Mucosa of stomach (tissue), 1 donor: ENCODE results near the gene ANP32E.

ENCODE experiments used
- H3K27me3 ChIP-seq: one replicate; pipeline ENCODE4 v1.7.0; 2013; ENCODE audit warnings: mild to moderate bottlenecking, low read length; ENCODE audit not compliant: control insufficient read depth, insufficient read depth
- H3K36me3 ChIP-seq: one replicate; pipeline ENCODE4 v1.7.0; 2013; ENCODE audit warnings: low read length; ENCODE audit not compliant: control insufficient read depth, insufficient read depth
- H3K4me1 ChIP-seq: one replicate; pipeline ENCODE4 v1.7.0; 2013; ENCODE audit warnings: mild to moderate bottlenecking, low read length; ENCODE audit not compliant: control insufficient read depth, insufficient read depth
- H3K4me3 ChIP-seq: one replicate; pipeline ENCODE4 v1.7.0; 2013; ENCODE audit warnings: low read length
- H3K9ac ChIP-seq: one replicate; pipeline ENCODE4 v1.7.0; 2013; ENCODE audit warnings: mild to moderate bottlenecking, low read length, moderate library complexity
- H3K9me3 ChIP-seq: one replicate; pipeline ENCODE4 v1.7.0; 2013; ENCODE audit warnings: mild to moderate bottlenecking, low read length, moderate library complexity; ENCODE audit not compliant: control insufficient read depth
- donor health status: Pancreatic carcinoma.

ANP32E gene

DNA sequence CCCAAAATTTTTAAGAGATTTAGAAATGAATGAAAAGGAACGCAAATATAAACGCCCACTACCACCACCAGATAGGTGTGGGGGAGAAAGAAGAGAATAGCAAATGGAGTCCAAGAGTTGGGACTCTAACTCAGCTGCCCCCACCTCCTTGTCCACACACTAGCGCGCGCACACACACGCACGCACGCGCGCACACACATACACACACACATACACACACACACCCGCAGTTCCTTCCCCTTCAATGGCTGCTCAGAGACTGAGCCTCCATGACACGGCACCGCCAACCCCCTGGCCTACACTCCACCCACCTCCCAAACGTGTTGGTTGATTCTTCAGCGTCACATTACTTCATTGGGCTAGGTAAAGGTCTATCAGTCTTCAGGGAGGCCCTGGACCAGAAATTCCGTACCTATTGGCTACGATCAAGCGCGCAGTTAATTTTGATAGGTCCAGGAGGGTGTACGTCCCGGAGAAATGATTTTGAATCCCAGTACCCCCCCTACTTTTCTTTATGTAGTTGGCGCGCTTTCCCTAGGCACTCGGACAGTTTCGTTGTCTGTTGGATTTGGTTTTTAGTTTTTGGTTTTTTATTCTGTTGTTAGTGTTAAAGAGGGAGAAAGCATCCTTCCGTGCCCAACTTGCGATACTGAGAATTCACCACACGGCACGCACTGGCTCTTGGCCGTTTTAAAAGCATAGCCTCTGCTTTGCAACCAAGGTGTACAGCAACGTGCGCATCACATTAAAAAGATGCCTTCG lies at the start of gene ANP32E:
TSS of gene ANP32E (minus strand) at position 261 of the 762 bp plus-strand sequence. CDS start 326 bp downstream, outside the sequence.
- Histone ChIP-seq H3K9ac (peak within 1 kb of the TSS; percentile 81), H3K4me1 (peaks cover 4% of the 10 kb centered on the region), H3K9me3 (no peaks in the 10 kb centered on the region), H3K4me3 (peak within 1 kb of the TSS; percentile 68), H3K36me3 (no peaks in the 10 kb centered on the region), H3K27me3 (no peaks in the 10 kb centered on the region)

DNA sequence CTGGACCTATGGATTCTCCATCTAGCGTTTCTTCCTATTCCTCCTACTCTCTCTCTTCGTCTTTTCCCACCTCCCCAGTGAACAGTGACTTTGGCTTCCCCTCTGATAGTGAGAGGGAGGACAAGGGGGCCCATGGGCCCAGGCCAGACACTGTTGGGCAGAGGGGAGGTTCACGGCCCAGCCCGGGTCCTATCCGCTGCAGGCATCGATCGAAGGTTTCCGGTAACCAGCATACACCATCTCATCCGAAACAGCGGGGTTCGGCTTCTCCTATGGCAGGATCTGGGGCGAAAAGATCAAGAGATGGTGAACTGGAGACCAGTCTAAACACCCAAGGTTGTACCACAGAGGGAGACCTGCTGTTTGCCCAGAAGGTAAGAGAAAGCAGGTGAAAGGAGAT lies 47.3 kb upstream of the ANP32E start:
- Histone ChIP-seq H3K9me3 (no peaks in the 10 kb centered on the region), H3K36me3 (no peaks in the 10 kb centered on the region), H3K27me3 (no peaks in the 10 kb centered on the region), H3K9ac (peak overlapping the region; percentile 71), H3K4me3 (peak overlapping the region; percentile 90), H3K4me1 (peaks cover 31% of the 10 kb centered on the region)

DNA sequence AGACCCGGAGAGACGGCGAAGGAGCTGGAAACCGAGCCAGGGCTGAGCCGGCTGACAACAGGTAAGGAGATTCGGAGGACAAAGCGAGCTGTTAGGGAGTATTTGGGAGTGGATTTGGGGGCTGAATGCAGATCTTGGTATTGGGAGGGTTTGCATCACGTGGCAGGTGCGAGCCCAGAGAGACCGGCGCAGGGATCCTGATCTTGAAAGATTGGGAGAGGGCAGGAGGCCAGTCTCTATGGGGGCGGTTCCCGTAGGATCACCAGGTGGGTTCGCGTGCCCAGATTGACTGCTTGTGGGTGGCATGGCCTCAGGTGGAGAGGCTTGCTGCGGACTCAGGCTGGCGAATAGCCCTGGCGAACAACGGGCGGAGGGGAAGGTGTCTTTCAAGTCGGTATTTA lies 46.6 kb upstream of the ANP32E start:
- no peaks in the 10 kb centered on the region for H3K27me3 ChIP-seq
- H3K4me1 ChIP-seq, result peaks cover 31% of the 10 kb centered on the region
- no peaks in the 10 kb centered on the region for H3K36me3 ChIP-seq
- H3K4me3 ChIP-seq, result peak overlapping the region; percentile 90
- H3K9me3 ChIP-seq, result no peaks in the 10 kb centered on the region
- H3K9ac ChIP-seq, result peak overlapping the region; percentile 71

DNA sequence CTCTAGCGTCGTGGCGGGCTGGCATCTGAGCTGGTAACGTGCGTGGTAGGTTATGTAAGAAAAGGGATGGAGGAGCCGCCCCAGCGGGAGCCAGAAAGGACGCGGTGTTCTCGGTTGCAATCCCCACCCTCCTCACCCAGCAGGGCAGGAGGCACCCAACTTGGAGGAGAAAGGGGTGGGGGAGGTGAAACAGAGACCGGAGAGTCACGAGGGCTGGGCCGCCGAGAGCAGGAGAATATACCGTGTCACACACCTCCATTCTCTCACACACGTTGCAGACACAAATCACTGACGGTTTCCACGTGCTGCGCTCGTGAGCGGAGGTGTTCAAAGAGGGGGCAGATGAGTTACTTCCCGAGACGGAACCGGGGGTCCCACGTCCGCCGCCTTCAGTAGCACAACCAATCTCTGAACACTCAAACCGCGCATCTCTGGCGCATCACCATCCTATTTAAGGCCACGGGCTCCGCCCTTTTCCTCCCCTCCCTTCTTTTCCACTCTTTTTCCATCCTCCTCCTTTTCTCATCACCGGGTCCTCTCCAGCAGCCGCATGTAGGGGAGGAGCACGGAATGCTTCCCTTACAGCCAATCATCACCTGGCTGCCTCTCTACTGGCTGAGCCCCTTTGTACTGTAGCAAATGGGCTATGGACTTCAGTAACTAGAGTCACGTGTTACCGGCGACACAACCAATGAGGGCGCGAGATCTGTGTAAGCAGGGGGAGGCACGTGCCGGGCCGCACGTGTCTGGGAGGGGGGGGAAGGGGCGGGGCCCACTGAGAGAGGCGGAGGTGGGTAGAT lies 46.0 kb upstream of the ANP32E start, which contains the start of gene CIART:
TSS of gene CIART (plus strand) at position 797 of the 800 bp plus-strand sequence. CDS start 714 bp downstream, outside the sequence.
- no peaks in the 10 kb centered on the region for H3K27me3 ChIP-seq
- H3K36me3 ChIP-seq, result no peaks in the 10 kb centered on the region
- H3K9ac ChIP-seq, result peak within 1 kb of the TSS; percentile 85
- peak within 1 kb of the TSS; percentile 90 for H3K4me3 ChIP-seq
- H3K9me3 ChIP-seq, result no peaks in the 10 kb centered on the region
- H3K4me1 ChIP-seq, result peaks cover 31% of the 10 kb centered on the region

GRCh38 chr1:150281221-150281757 lies 45.4 kb upstream of the ANP32E start:
- Histone ChIP-seq H3K4me3 (peak overlapping the region; percentile 60), H3K9me3 (no peaks in the 10 kb centered on the region), H3K4me1 (peaks cover 31% of the 10 kb centered on the region), H3K9ac (peak overlapping the region; percentile 85), H3K36me3 (no peaks in the 10 kb centered on the region), H3K27me3 (no peaks in the 10 kb centered on the region)

GRCh38 chr1:150280138-150280707 lies 44.3 kb upstream of the ANP32E start:
- H3K9ac ChIP-seq, result no peak overlapping the region

DNA sequence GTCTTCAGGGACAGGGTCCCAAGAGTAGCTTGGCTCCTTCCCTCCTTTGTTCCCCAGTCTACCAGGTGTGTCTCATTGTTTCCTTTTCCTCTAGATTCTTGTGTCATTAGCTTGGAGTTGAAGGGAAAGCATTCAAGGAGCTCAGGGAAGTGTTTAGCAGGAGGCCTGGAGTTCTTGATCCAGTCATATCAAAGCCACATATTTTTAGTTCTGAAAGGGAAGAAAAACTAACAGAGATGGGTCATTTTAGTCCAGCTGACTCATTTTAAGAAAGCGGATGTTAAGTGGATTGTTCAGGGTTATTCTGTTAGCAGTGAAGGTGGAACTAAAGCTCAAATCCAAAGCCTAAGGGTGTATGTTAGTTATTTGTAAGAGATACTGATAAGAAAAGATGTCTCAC lies 37.4 kb upstream of the ANP32E start:
- Histone ChIP-seq H3K36me3 (no peaks in the 10 kb centered on the region), H3K27me3 (no peaks in the 10 kb centered on the region), H3K9ac (no peak overlapping the region), H3K9me3 (no peaks in the 10 kb centered on the region), H3K4me3 (no peak overlapping the region), H3K4me1 (peaks cover 8% of the 10 kb centered on the region)

More at GRCh38 chr1:150280138-150280707, 44.3 kb upstream of the ANP32E start:
- no peaks in the 10 kb centered on the region for H3K27me3 ChIP-seq
- H3K36me3 ChIP-seq, result no peaks in the 10 kb centered on the region
- H3K4me3 ChIP-seq, result no peak overlapping the region
- H3K9me3 ChIP-seq, result no peaks in the 10 kb centered on the region
- peaks cover 31% of the 10 kb centered on the region for H3K4me1 ChIP-seq

DNA sequence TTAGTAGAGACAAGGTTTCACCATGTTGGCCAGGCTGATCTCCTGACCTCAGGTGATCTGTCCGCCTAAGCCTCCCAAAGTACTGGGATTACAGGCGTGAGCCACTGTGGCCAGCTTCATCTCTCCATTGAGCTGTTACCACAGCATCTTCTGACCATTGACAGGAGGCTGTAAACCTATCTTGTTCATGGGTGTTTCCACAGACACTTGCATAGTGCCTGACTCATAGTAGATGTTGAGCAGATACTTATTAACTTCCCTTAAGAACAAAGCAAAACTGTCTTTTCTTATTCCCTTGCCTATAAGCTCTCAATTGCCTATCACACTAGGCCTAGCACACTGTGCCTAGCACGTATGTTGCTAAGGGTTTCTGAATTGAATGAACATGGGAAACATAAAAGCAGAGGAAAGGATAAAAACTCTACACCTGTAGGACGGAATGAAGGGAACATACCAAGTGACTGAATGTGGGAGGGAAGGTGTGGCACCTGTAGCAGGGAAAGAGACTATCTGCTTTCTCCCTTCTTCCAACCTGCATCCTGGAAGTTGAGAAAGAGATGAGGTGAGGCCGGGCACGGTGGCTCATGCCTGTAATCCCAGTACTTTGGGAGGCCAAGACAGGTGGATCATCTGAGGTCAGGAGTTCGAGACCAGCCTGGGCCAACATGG lies 35.5 kb upstream of the ANP32E start:
- H3K36me3 ChIP-seq, result no peaks in the 10 kb centered on the region
- H3K9ac ChIP-seq, result no peak overlapping the region
- H3K27me3 ChIP-seq, result no peaks in the 10 kb centered on the region
- no peaks in the 10 kb centered on the region for H3K9me3 ChIP-seq
- H3K4me3 ChIP-seq, result no peak overlapping the region
- H3K4me1 ChIP-seq, result peaks cover 18% of the 10 kb centered on the region

GRCh38 chr1:150269451-150269850 lies 33.5 kb upstream of the ANP32E start:
- Histone ChIP-seq H3K36me3 (no peaks in the 10 kb centered on the region), H3K9me3 (no peaks in the 10 kb centered on the region), H3K4me3 (peak overlapping the region; percentile 98), H3K9ac (peak overlapping the region; percentile 100), H3K4me1 (peaks cover 18% of the 10 kb centered on the region), H3K27me3 (no peaks in the 10 kb centered on the region)

- peaks cover 18% of the 10 kb centered on the region for H3K4me1 ChIP-seq
- H3K9me3 ChIP-seq, result no peaks in the 10 kb centered on the region
- H3K27me3 ChIP-seq, result no peaks in the 10 kb centered on the region
- H3K9ac ChIP-seq, result peak within 1 kb of the TSS; percentile 100
- H3K4me3 ChIP-seq, result peak within 1 kb of the TSS; percentile 98
- no peaks in the 10 kb centered on the region for H3K36me3 ChIP-seq
Observed at GRCh38 chr1:150268705-150269403, 32.9 kb upstream of the ANP32E start, which contains the start of gene APH1A. APH1A (minus strand) TSS chr1:150269016; CDS start chr1:150268810, 206 bp downstream.

DNA sequence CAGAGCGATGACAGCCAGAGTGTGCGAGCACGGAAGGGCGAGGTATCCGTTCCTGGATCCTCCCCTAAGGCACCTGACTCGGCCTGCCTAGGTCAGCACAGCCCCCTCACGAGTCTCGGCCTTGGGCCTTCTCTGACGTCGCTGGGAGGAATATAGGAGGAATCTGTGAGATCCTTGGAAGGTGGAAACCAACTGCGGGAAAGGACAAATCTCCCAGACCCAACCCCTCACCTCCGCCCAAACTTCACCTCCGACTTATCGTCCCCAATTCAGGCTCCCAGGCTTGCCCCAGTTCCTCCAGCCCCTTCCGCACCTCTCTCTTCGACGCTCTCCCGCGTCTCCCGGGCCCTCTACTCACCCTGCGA lies 32.4 kb upstream of the ANP32E start:
- H3K9ac ChIP-seq, result peak overlapping the region; percentile 100
- H3K9me3 ChIP-seq, result no peaks in the 10 kb centered on the region
- peaks cover 20% of the 10 kb centered on the region for H3K4me1 ChIP-seq
- H3K27me3 ChIP-seq, result no peaks in the 10 kb centered on the region
- H3K4me3 ChIP-seq, result peak overlapping the region; percentile 98
- H3K36me3 ChIP-seq, result no peaks in the 10 kb centered on the region
